ENCODE results near the gene ZNF593OS.
A peak's percentile ranks its signal among the peaks of the same experiment; 100 is the strongest.

The ZNF593OS gene

DNA sequence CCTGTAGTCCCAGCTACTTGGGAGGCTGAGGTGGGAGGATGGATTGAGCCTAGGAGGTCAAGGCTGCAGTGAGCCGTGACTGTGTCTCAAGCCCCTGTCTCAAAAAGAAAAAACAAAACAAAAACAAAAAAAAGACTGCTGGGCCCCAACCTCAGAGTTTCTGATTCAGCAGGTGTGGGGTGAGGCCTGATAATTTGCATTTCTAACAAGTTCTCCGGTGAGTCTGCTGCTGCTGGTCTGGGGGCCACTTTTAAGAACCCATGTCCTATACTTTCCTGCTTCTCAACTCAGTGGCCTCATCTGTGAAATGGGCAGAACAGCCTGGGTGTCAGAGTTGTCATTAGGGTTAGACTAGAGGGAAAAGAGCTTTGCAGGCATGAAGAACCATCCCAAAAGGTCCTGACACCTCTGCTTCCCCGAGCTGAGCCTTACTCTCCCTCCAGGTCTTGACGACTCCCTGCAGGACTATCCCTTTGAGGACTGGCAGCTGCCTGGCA, 8.4 kb upstream of the ZNF593OS start:
- no peaks in the 10 kb centered on the region for H3K79me1 ChIP-seq (ENCODE audit: low read depth, low read length)
- no peak overlapping the region for H4K8ac ChIP-seq (ENCODE audit: low read depth, low read length)
- H3K27ac ChIP-seq (replicated peaks; ENCODE audit: low read length), result no peak overlapping the region
- H3K14ac ChIP-seq (ENCODE audit: low read length), result no peak overlapping the region
- no peak overlapping the region for H2BK12ac ChIP-seq (ENCODE audit: low read length)
- H2BK120ac ChIP-seq (ENCODE audit: low read depth, low read length), result no peak overlapping the region
- H3K27me3 ChIP-seq (ENCODE audit: control insufficient read depth in 3 of 3, insufficient read depth in 3 of 3, low read depth in 1 of 3, low read length in 3 of 3), result no peaks in the 10 kb centered on the region
- H3K9me3 ChIP-seq (replicated peaks in 1 of 2; ENCODE audit: control insufficient read depth in 2 of 2, insufficient read depth in 1 of 2, low read depth in 1 of 2, low read length in 2 of 2), result no peaks in the 10 kb centered on the region
- no peak overlapping the region for H2BK15ac ChIP-seq (ENCODE audit: low read length)
- no CpG with 5 or more reads among the region's 4 CpGs for WGBS, 2 donors (ENCODE audit: extremely low coverage in 2 of 2, insufficient read length in 2 of 2, insufficient replicate concordance in 1 of 2)
- no peaks in the 10 kb centered on the region for H3K36me3 ChIP-seq (replicated peaks in 1 of 2; ENCODE audit: control insufficient read depth in 2 of 2, insufficient read depth in 2 of 2, low read length in 2 of 2)
- no peak overlapping the region for H4K91ac ChIP-seq (ENCODE audit: low read depth, low read length, poor library complexity)
- H3K4me1 ChIP-seq (ENCODE audit: control insufficient read depth in 2 of 2, insufficient read depth in 1 of 2, low read depth in 1 of 2, low read length in 2 of 2), result peaks cover 0 to 5% of the 10 kb centered on the region in 2 donors
- H3K23ac ChIP-seq (ENCODE audit: low read depth, low read length, poor library complexity), result no peak overlapping the region
- no peak overlapping the region for H3K4me2 ChIP-seq (ENCODE audit: insufficient read depth, low read length, poor library complexity, severe bottlenecking)
- no peak for DNase-seq (ENCODE audit: low spot score)
- no peak overlapping the region for H3K4ac ChIP-seq (ENCODE audit: low read length)
- no peak overlapping the region for H3K4me3 ChIP-seq (ENCODE audit: low read length in 2 of 2)
- H2AFZ ChIP-seq (ENCODE audit: low read length), result no peak overlapping the region
- H3K18ac ChIP-seq (ENCODE audit: low read length), result no peak overlapping the region
- H2BK5ac ChIP-seq (ENCODE audit: low read length), result peak overlapping the region; percentile 55
- H3K9ac ChIP-seq (ENCODE audit: low read depth, low read length, poor library complexity), result no peak overlapping the region
- H2AK5ac ChIP-seq (ENCODE audit: low read depth, low read length), result no peak overlapping the region

GRCh38 chr1:26177182-26177684, 5.6 kb upstream of the ZNF593OS start, which contains the start of gene CNKSR1:
CNKSR1 (plus strand) TSS chr1:26177491; CDS start chr1:26177548, 57 bp downstream.
- H2BK15ac ChIP-seq (ENCODE audit: low read length), result no peak within 1 kb of the TSS
- H3K27me3 ChIP-seq (ENCODE audit: control insufficient read depth in 3 of 3, insufficient read depth in 3 of 3, low read depth in 1 of 3, low read length in 3 of 3), result no peaks in the 10 kb centered on the region
- no CpG with 5 or more reads among the region's 21 CpGs for WGBS, 2 donors (ENCODE audit: extremely low coverage in 2 of 2, insufficient read length in 2 of 2, insufficient replicate concordance in 1 of 2)
- H2BK12ac ChIP-seq (ENCODE audit: low read length), result no peak within 1 kb of the TSS
- no peaks in the 10 kb centered on the region for H3K36me3 ChIP-seq (replicated peaks in 1 of 2; ENCODE audit: control insufficient read depth in 2 of 2, insufficient read depth in 2 of 2, low read length in 2 of 2)
- H3K4me1 ChIP-seq (ENCODE audit: control insufficient read depth in 2 of 2, insufficient read depth in 1 of 2, low read depth in 1 of 2, low read length in 2 of 2), result peaks cover 0 to 5% of the 10 kb centered on the region in 2 donors
- H3K27ac ChIP-seq (replicated peaks; ENCODE audit: low read length), result no peak within 1 kb of the TSS
- no peak within 1 kb of the TSS for H2AFZ ChIP-seq (ENCODE audit: low read length)
- H3K4me3 ChIP-seq (ENCODE audit: low read length in 2 of 2), result peak within 1 kb of the TSS in 1 of 2 donors; percentile 34
- no peak within 1 kb of the TSS for H2BK120ac ChIP-seq (ENCODE audit: low read depth, low read length)
- H3K79me1 ChIP-seq (ENCODE audit: low read depth, low read length), result no peaks in the 10 kb centered on the region
- H3K23ac ChIP-seq (ENCODE audit: low read depth, low read length, poor library complexity), result peak within 1 kb of the TSS; percentile 59
- no peak within 1 kb of the TSS for H4K91ac ChIP-seq (ENCODE audit: low read depth, low read length, poor library complexity)
- H3K14ac ChIP-seq (ENCODE audit: low read length), result no peak within 1 kb of the TSS
- no peaks in the 10 kb centered on the region for H3K9me3 ChIP-seq (replicated peaks in 1 of 2; ENCODE audit: control insufficient read depth in 2 of 2, insufficient read depth in 1 of 2, low read depth in 1 of 2, low read length in 2 of 2)
- no peak for DNase-seq (ENCODE audit: low spot score)
- peak within 1 kb of the TSS; percentile 20 for H2AK5ac ChIP-seq (ENCODE audit: low read depth, low read length)
- H4K8ac ChIP-seq (ENCODE audit: low read depth, low read length), result no peak within 1 kb of the TSS
- no peak within 1 kb of the TSS for H3K9ac ChIP-seq (ENCODE audit: low read depth, low read length, poor library complexity)
- H3K4me2 ChIP-seq (ENCODE audit: insufficient read depth, low read length, poor library complexity, severe bottlenecking), result peak within 1 kb of the TSS; percentile 21
- peak within 1 kb of the TSS; percentile 94 for H3K18ac ChIP-seq (ENCODE audit: low read length)
- no peak within 1 kb of the TSS for H2BK5ac ChIP-seq (ENCODE audit: low read length)
- H3K4ac ChIP-seq (ENCODE audit: low read length), result no peak within 1 kb of the TSS

GRCh38 chr1:26175346-26175745, 3.7 kb upstream of the ZNF593OS start:
- WGBS, 2 donors (ENCODE audit: extremely low coverage in 2 of 2, insufficient read length in 2 of 2, insufficient replicate concordance in 1 of 2), result no CpG with 5 or more reads among the region's 8 CpGs
- H3K27me3 ChIP-seq (ENCODE audit: control insufficient read depth in 3 of 3, insufficient read depth in 3 of 3, low read depth in 1 of 3, low read length in 3 of 3), result no peaks in the 10 kb centered on the region

GRCh38 chr1:26170472-26170821, 1.2 kb downstream of the ZNF593OS start:
- WGBS, 2 donors (ENCODE audit: extremely low coverage in 2 of 2, insufficient read length in 2 of 2, insufficient replicate concordance in 1 of 2), result no CpG with 5 or more reads among the region's 9 CpGs
- Histone ChIP-seq H2BK15ac (ENCODE audit: low read length) (no peak overlapping the region), H2BK120ac (ENCODE audit: low read depth, low read length) (no peak overlapping the region), H4K91ac (ENCODE audit: low read depth, low read length, poor library complexity) (no peak overlapping the region), H4K8ac (ENCODE audit: low read depth, low read length) (no peak overlapping the region), H3K18ac (ENCODE audit: low read length) (no peak overlapping the region), H2AFZ (ENCODE audit: low read length) (peak overlapping the region; percentile 97), H3K79me1 (ENCODE audit: low read depth, low read length) (peaks cover 8% of the 10 kb centered on the region), H3K23ac (ENCODE audit: low read depth, low read length, poor library complexity) (no peak overlapping the region), H3K4me1 (ENCODE audit: control insufficient read depth in 2 of 2, insufficient read depth in 1 of 2, low read depth in 1 of 2, low read length in 2 of 2) (peaks cover 23 to 36% of the 10 kb centered on the region in 2 donors), H3K9me3 (replicated peaks in 1 of 2; ENCODE audit: control insufficient read depth in 2 of 2, insufficient read depth in 1 of 2, low read depth in 1 of 2, low read length in 2 of 2) (no peaks in the 10 kb centered on the region), H2BK5ac (ENCODE audit: low read length) (no peak overlapping the region), H3K36me3 (replicated peaks in 1 of 2; ENCODE audit: control insufficient read depth in 2 of 2, insufficient read depth in 2 of 2, low read length in 2 of 2) (peaks cover 7 to 11% of the 10 kb centered on the region in 2 donors), H2AK5ac (ENCODE audit: low read depth, low read length) (peak overlapping the region; percentile 86), H3K4me2 (ENCODE audit: insufficient read depth, low read length, poor library complexity, severe bottlenecking) (peak overlapping the region; percentile 98), H3K4me3 (ENCODE audit: low read length in 2 of 2) (peak overlapping the region; percentile 70 to 87), H3K27ac (replicated peaks; ENCODE audit: low read length) (no peak overlapping the region), H3K27me3 (ENCODE audit: control insufficient read depth in 3 of 3, insufficient read depth in 3 of 3, low read depth in 1 of 3, low read length in 3 of 3) (peaks cover 0 to 3% (median 0%) of the 10 kb centered on the region in 3 experiments), H3K14ac (ENCODE audit: low read length) (no peak overlapping the region), H2BK12ac (ENCODE audit: low read length) (no peak overlapping the region), H3K4ac (ENCODE audit: low read length) (no peak overlapping the region), H3K9ac (ENCODE audit: low read depth, low read length, poor library complexity) (no peak overlapping the region)
- no peak for DNase-seq (ENCODE audit: low spot score)

More at GRCh38 chr1:26175346-26175745, 3.7 kb upstream of the ZNF593OS start:
- Histone ChIP-seq H3K79me1 (ENCODE audit: low read depth, low read length) (peaks cover 3% of the 10 kb centered on the region), H3K4me3 (ENCODE audit: low read length in 2 of 2) (no peak overlapping the region), H3K4me1 (ENCODE audit: control insufficient read depth in 2 of 2, insufficient read depth in 1 of 2, low read depth in 1 of 2, low read length in 2 of 2) (peaks cover 3 to 18% of the 10 kb centered on the region in 2 donors), H2BK5ac (ENCODE audit: low read length) (no peak overlapping the region), H3K27ac (replicated peaks; ENCODE audit: low read length) (no peak overlapping the region), H2AK5ac (ENCODE audit: low read depth, low read length) (no peak overlapping the region), H2AFZ (ENCODE audit: low read length) (no peak overlapping the region), H4K91ac (ENCODE audit: low read depth, low read length, poor library complexity) (no peak overlapping the region), H3K18ac (ENCODE audit: low read length) (no peak overlapping the region), H3K36me3 (replicated peaks in 1 of 2; ENCODE audit: control insufficient read depth in 2 of 2, insufficient read depth in 2 of 2, low read length in 2 of 2) (peaks cover 7 to 11% of the 10 kb centered on the region in 2 donors), H3K9me3 (replicated peaks in 1 of 2; ENCODE audit: control insufficient read depth in 2 of 2, insufficient read depth in 1 of 2, low read depth in 1 of 2, low read length in 2 of 2) (no peaks in the 10 kb centered on the region), H3K4me2 (ENCODE audit: insufficient read depth, low read length, poor library complexity, severe bottlenecking) (no peak overlapping the region), H4K8ac (ENCODE audit: low read depth, low read length) (no peak overlapping the region), H2BK15ac (ENCODE audit: low read length) (no peak overlapping the region), H3K23ac (ENCODE audit: low read depth, low read length, poor library complexity) (no peak overlapping the region), H2BK120ac (ENCODE audit: low read depth, low read length) (no peak overlapping the region), H3K9ac (ENCODE audit: low read depth, low read length, poor library complexity) (no peak overlapping the region), H2BK12ac (ENCODE audit: low read length) (no peak overlapping the region), H3K4ac (ENCODE audit: low read length) (no peak overlapping the region), H3K14ac (ENCODE audit: low read length) (no peak overlapping the region)
- no peak for DNase-seq (ENCODE audit: low spot score)
